ENCODE results near the gene HCK. TPM values are rescaled to one million over a fixed set of nuclear protein-coding genes. Genes with fewer than 3 reads are reported as not detected.

HCK gene
- total RNA-seq, 1 donor from 2014 or later: not detected

GRCh38 chr20:32007787-32008616 is 44.0 kb upstream of the HCK start:
- no peaks in the 10 kb centered on the region for H3K9me3 Mint-ChIP-seq (ENCODE audit: low read depth)
- H3K27me3 Mint-ChIP-seq: peaks cover 30% of the 10 kb centered on the region
- no peaks in the 10 kb centered on the region for H3K36me3 Mint-ChIP-seq (ENCODE audit: insufficient read depth)
- no peak overlapping the region for H3K4me3 Mint-ChIP-seq (ENCODE audit: low read depth)
- no peak for DNase-seq (ENCODE audit: low spot score, unreplicated experiment)
- no peak for TF ChIP-seq CTCF (IDR thresholded peaks at IDR 0.05; ENCODE audit: unreplicated experiment)
- H3K27ac Mint-ChIP-seq: no peak overlapping the region
- no peaks in the 10 kb centered on the region for H3K4me1 Mint-ChIP-seq (ENCODE audit: low read depth)

GRCh38 chr20:32009564-32009963 is 42.5 kb upstream of the HCK start:
- Mint-ChIP-seq H3K36me3 (ENCODE audit: insufficient read depth) (no peaks in the 10 kb centered on the region), H3K27me3 (peaks cover 32% of the 10 kb centered on the region), H3K27ac (no peak overlapping the region), H3K9me3 (ENCODE audit: low read depth) (no peaks in the 10 kb centered on the region), H3K4me1 (ENCODE audit: low read depth) (no peaks in the 10 kb centered on the region), H3K4me3 (ENCODE audit: low read depth) (no peak overlapping the region)
- TF ChIP-seq CTCF (IDR thresholded peaks at IDR 0.05; ENCODE audit: unreplicated experiment): no peak
- no peak for DNase-seq (ENCODE audit: low spot score, unreplicated experiment)

- no peaks in the 10 kb centered on the region for H3K36me3 Mint-ChIP-seq (ENCODE audit: insufficient read depth)
- H3K9me3 Mint-ChIP-seq (ENCODE audit: low read depth): no peaks in the 10 kb centered on the region
- no peak within 1 kb of the TSS for H3K27ac Mint-ChIP-seq
- H3K27me3 Mint-ChIP-seq: peaks cover 37% of the 10 kb centered on the region
- no peak within 1 kb of the TSS for H3K4me3 Mint-ChIP-seq (ENCODE audit: low read depth)
- no peak for DNase-seq (ENCODE audit: low spot score, unreplicated experiment)
- no peaks in the 10 kb centered on the region for H3K4me1 Mint-ChIP-seq (ENCODE audit: low read depth)
- TF ChIP-seq CTCF (IDR thresholded peaks at IDR 0.05; ENCODE audit: unreplicated experiment): no peak
Measured at GRCh38 chr20:32010101-32010500, 41.9 kb upstream of the HCK start, which contains the start of gene CCM2L. Gene CCM2L (plus strand): TSS chr20:32010438. CDS start chr20:32010455, 17 bp downstream.

GRCh38 chr20:32010666-32011065 is 41.4 kb upstream of the HCK start:
- H3K27me3 Mint-ChIP-seq: peaks cover 43% of the 10 kb centered on the region
- no peak for TF ChIP-seq CTCF (IDR thresholded peaks at IDR 0.05; ENCODE audit: unreplicated experiment)
- H3K27ac Mint-ChIP-seq: no peak overlapping the region
- DNase-seq (ENCODE audit: low spot score, unreplicated experiment): no peak
- no peaks in the 10 kb centered on the region for H3K9me3 Mint-ChIP-seq (ENCODE audit: low read depth)
- H3K4me3 Mint-ChIP-seq (ENCODE audit: low read depth): no peak overlapping the region
- H3K36me3 Mint-ChIP-seq (ENCODE audit: insufficient read depth): no peaks in the 10 kb centered on the region
- no peaks in the 10 kb centered on the region for H3K4me1 Mint-ChIP-seq (ENCODE audit: low read depth)

- no peak overlapping the region for H3K27ac Mint-ChIP-seq
- no peaks in the 10 kb centered on the region for H3K36me3 Mint-ChIP-seq (ENCODE audit: insufficient read depth)
- H3K27me3 Mint-ChIP-seq: peaks cover 43% of the 10 kb centered on the region
- no peak for TF ChIP-seq CTCF (IDR thresholded peaks at IDR 0.05; ENCODE audit: unreplicated experiment)
- H3K4me1 Mint-ChIP-seq (ENCODE audit: low read depth): no peaks in the 10 kb centered on the region
- H3K9me3 Mint-ChIP-seq (ENCODE audit: low read depth): no peaks in the 10 kb centered on the region
- no peak overlapping the region for H3K4me3 Mint-ChIP-seq (ENCODE audit: low read depth)
- DNase-seq (ENCODE audit: low spot score, unreplicated experiment): no peak
Measured at GRCh38 chr20:32012159-32012688, 39.8 kb upstream of the HCK start.
